ENCODE measurements around the gene TRIP10. TPM values are rescaled to one million over a fixed set of nuclear protein-coding genes. Genes with fewer than 3 reads are reported as not detected.

TRIP10 gene
- total RNA-seq, 4 donors from 2014 or later = 94.1 to 129 (median 104) TPM

DNA sequence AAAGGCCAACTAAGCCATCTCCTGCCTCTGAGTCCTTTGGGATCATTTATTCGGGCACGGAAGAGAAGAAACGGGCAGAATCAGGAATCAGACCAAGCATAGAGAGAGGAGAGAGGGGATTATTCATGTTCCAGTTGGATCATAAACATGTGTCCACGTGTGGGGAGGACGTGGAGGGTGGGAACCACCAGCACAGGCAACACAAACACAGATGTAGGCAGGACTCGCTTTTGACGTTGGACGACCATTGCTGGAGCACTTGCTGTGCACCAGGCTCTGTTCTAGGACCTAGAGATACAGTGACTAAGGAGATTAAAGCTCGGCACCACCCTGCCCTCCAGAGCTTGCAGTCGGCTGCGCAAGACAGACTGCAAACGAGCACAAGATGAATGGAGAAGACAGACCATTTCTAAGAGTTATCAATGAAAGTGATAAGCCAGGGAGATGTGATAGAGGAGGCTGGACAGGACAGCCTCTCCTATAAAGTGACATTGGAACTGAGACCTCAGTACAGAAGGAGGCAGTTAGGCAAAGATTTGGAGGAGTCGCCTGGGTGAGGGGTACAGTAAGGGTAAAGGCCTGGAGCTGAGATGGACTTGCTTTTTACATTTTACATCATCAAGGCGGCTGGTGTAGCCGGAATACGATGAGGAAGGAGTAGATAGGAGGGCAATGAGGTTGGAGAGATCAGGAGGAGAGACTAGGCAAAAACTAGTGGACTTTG is 27.0 kb downstream of the TRIP10 start:
- ATAC-seq = no peak
- TF ChIP-seq POLR2A (IDR thresholded peaks at IDR 0.05) (no peak), POLR2AphosphoS5 (IDR thresholded peaks at IDR 0.05) (no peak), EP300 (IDR thresholded peaks at IDR 0.05) (no peak)
- TF ChIP-seq, protein P1, sequence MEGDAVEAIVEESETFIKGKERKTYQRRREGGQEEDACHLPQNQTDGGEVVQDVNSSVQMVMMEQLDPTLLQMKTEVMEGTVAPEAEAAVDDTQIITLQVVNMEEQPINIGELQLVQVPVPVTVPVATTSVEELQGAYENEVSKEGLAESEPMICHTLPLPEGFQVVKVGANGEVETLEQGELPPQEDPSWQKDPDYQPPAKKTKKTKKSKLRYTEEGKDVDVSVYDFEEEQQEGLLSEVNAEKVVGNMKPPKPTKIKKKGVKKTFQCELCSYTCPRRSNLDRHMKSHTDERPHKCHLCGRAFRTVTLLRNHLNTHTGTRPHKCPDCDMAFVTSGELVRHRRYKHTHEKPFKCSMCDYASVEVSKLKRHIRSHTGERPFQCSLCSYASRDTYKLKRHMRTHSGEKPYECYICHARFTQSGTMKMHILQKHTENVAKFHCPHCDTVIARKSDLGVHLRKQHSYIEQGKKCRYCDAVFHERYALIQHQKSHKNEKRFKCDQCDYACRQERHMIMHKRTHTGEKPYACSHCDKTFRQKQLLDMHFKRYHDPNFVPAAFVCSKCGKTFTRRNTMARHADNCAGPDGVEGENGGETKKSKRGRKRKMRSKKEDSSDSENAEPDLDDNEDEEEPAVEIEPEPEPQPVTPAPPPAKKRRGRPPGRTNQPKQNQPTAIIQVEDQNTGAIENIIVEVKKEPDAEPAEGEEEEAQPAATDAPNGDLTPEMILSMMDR (IDR thresholded peaks at IDR 0.05) = no peak
- H3K4me1 ChIP-seq = peaks cover 0 to 14% (median 8%) of the 10 kb centered on the region in 3 donors
- peaks cover 86% of the 10 kb centered on the region for H3K27me3 ChIP-seq
- 18 to 23% methylated on average over 9 to 12 of the region's 16 CpGs for WGBS, 2 donors (ENCODE audit: low coverage in 1 of 2)
- no peaks in the 10 kb centered on the region for H3K9me3 ChIP-seq
- no peaks in the 10 kb centered on the region for H3K36me3 ChIP-seq
- H3K27ac ChIP-seq = no peak overlapping the region
- H3K4me3 ChIP-seq = peak overlapping the region in 1 of 2 donors; percentile 35

DNA sequence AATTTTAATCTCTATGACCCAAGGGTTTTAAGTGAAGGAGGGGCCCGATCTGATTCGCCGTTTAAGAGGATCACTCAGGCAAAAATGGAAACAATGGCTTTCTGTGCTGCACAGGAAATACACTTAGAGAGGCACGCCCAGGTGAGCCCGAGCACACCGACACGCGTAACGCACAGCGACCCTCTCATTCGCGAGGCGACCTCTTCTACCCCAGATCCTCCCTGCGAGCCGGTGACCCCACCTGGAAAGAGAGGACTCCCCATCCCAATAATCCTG is 27.5 kb downstream of the TRIP10 start:
- no peaks in the 10 kb centered on the region for H3K36me3 ChIP-seq
- 0 to 1% methylated on average over 3 to 10 of the region's 15 CpGs for WGBS, 2 donors (ENCODE audit: low coverage in 1 of 2)
- no peak for ATAC-seq
- H3K27ac ChIP-seq = no peak overlapping the region
- peak overlapping the region in 1 of 2 donors; percentile 35 for H3K4me3 ChIP-seq
- no peaks in the 10 kb centered on the region for H3K9me3 ChIP-seq
- peaks cover 0 to 14% (median 8%) of the 10 kb centered on the region in 3 donors for H3K4me1 ChIP-seq
- TF ChIP-seq POLR2AphosphoS5 (IDR thresholded peaks at IDR 0.05) (no peak), POLR2A (IDR thresholded peaks at IDR 0.05) (no peak), EP300 (IDR thresholded peaks at IDR 0.05) (no peak)
- TF ChIP-seq, protein P1 (IDR thresholded peaks at IDR 0.05) = no peak
- peaks cover 85% of the 10 kb centered on the region for H3K27me3 ChIP-seq

DNA sequence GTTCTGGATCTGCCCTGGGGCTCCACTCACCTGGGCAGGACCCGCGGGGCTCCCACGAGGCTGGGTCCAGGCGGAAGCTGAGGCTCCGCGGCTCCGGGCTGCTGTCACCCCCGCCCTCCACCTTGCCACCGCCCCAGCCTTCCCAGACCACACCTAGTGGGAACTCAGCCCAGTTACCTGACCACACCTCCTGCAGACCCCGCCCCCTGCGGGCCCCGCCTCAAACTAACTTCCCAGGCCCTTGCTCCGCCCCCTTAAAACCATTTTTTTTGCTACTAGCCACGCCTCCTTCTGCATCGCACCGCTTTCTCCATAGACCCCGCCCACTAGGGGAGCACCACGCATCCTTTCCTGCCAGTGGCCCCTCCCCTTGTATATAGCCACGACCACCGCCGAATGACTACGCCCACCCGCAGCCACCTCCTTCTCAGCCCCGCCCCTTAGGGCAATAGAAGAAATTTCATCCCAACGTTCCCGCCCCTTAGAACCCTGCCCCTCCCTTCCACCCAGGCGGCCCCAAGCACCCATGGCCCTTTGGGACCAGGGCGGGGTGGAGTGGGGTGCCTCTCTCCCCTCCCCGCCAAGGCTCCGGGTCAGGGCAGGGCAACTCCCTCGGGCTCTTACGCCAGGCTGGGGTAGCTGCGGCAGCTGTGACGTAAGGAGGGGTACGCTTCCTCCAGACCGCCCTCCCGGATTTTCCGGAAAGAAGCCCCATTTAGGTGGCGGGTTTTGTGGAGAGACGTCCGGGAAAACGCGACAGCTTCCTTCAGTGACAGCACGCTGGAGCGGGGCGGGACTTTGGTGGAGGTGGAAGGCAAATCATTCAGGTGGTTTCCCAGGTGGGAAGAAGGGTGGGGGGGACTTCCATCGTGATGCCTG is 28.1 kb downstream of the TRIP10 start, which contains the start of gene SH2D3A:
TSS of gene SH2D3A (minus strand) at position 79 of the 879 bp plus-strand sequence. CDS start 3,687 bp downstream, outside the sequence.
- H3K27ac ChIP-seq = no peak within 1 kb of the TSS
- peak within 1 kb of the TSS in 1 of 2 donors; percentile 35 for H3K4me3 ChIP-seq
- TF ChIP-seq POLR2AphosphoS5 (IDR thresholded peaks at IDR 0.05) (no peak), EP300 (IDR thresholded peaks at IDR 0.05) (no peak), POLR2A (IDR thresholded peaks at IDR 0.05) (no peak)
- TF ChIP-seq, protein P1 (IDR thresholded peaks at IDR 0.05) = no peak
- no peaks in the 10 kb centered on the region for H3K36me3 ChIP-seq
- peak; percentile 39 for ATAC-seq
- peaks cover 88% of the 10 kb centered on the region for H3K27me3 ChIP-seq
- no peaks in the 10 kb centered on the region for H3K9me3 ChIP-seq
- peaks cover 0 to 14% (median 8%) of the 10 kb centered on the region in 3 donors for H3K4me1 ChIP-seq
- WGBS, 2 donors (ENCODE audit: low coverage in 1 of 2) = 0 to 3% methylated on average over 10 to 15 of the region's 47 CpGs

DNA sequence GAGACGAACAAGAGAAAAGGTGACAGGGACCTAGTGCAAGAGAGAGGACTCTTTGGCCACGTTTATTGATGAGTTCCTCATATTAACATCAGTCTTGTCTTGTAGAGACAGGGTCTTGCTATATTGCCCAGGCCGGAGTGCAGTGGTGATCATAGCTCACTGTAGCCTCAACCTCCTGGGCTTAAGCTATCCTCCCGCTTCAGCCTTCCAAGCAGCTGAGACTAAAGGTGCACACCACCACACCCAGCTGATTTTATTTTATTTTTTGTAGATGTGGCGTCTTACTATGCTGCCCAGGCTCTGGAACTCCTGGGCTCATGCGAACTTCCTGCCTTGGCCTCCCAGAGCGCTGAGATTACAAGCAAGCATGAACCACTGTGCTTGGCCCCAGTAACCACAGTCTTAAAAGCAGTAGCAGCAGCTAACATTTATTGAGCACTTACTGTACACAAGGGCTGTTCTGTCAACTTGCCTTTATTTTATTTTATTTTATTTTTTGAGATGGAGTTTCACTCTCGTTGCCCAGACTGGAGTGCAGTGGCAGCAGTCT is 28.8 kb downstream of the TRIP10 start:
- WGBS, 2 donors (ENCODE audit: low coverage in 1 of 2) = 77 to 95% methylated on average over 5 of the region's 8 CpGs
- ATAC-seq = no peak
- H3K36me3 ChIP-seq = no peaks in the 10 kb centered on the region
- peaks cover 90% of the 10 kb centered on the region for H3K27me3 ChIP-seq
- no peaks in the 10 kb centered on the region for H3K9me3 ChIP-seq
- no peak overlapping the region for H3K4me3 ChIP-seq
- TF ChIP-seq POLR2AphosphoS5 (IDR thresholded peaks at IDR 0.05) (no peak), POLR2A (IDR thresholded peaks at IDR 0.05) (no peak), EP300 (IDR thresholded peaks at IDR 0.05) (no peak)
- TF ChIP-seq, protein P1 (IDR thresholded peaks at IDR 0.05) = no peak
- H3K4me1 ChIP-seq = peaks cover 0 to 14% (median 8%) of the 10 kb centered on the region in 3 donors
- no peak overlapping the region for H3K27ac ChIP-seq

All from gastroesophageal sphincter (tissue), 4 donors.